Mucosa of descending colon (tissue), 3 donors: ENCODE results near the gene PCBP3. TPM values are rescaled to one million over a fixed set of nuclear protein-coding genes. Genes with fewer than 3 reads are reported as not detected.
A peak's percentile ranks its signal among the peaks of the same experiment; 100 is the strongest.

Source experiments
- ATAC-seq: fragments of 200-7000 bp; cut with Tn5 transposase; one replicate; pipeline ENCODE4 v1.9.1; 2020; ENCODE audit warnings: mild to moderate bottlenecking, moderate library complexity
- DNase-seq, 3 donors: peaks; one replicate each; pipeline ENCODE4 v3.0.0-alpha.2; 2020
- H3K36me3 ChIP-seq: fragments of 200-600 bp; one replicate; pipeline ENCODE4 v1.8.0; 2021; ENCODE audit warnings: low read depth, mild to moderate bottlenecking
- H3K4me1 ChIP-seq: fragments of 200-600 bp; one replicate; pipeline ENCODE4 v1.8.0; 2021; ENCODE audit warnings: low read depth, mild to moderate bottlenecking
- H3K4me3 ChIP-seq: fragments of 200-600 bp; one replicate; pipeline ENCODE4 v1.8.0; 2021; ENCODE audit warnings: mild to moderate bottlenecking
- H3K9me3 ChIP-seq: fragments of 200-600 bp; one replicate; pipeline ENCODE4 v1.8.0; 2021; ENCODE audit warnings: mild to moderate bottlenecking
- CTCF ChIP-seq: fragments of 200-600 bp; IDR thresholded peaks from one replicate; pipeline ENCODE4 v1.8.0; 2022; ENCODE audit warnings: antibody characterized with exemption, mild to moderate bottlenecking
- intact Hi-C, 2 donors: fragments of 100-400 bp; cut with DNase I in 1 of 2; cut with micrococcal nuclease in 1 of 2; formaldehyde crosslinking; loops; one replicate each; pipeline versions ENCODE4 v1.11.0 to v1.11.1; 2022; cut with DNase I, micrococcal nuclease
- total RNA-seq, 3 donors: library from RNA; stranded (reverse); fragmentation: NEBNext Ultra II Directional in 2 of 3; extraction: Animal tissue kit (Norgen Biotek cat#: 25700) in 2 of 3; gene quantifications; one replicate each; pipeline versions ENCODE4 v1.2.1 to v1.2.4, GENCODE V29; 2021 to 2023
- donor health status: DM: no; HTN: no; CAD: no; lungs with moderate emphysema.
- donor health status: DM: no; HTN: no; CAD: no.
- donor health status: DM: no; HTN: yes; CAD: no.

PCBP3 gene
- total RNA-seq, 3 donors from 2014 or later, result 4.5 to 18.4 (median 7.6) TPM

- H3K4me3 ChIP-seq, result no peak overlapping the region
- ATAC-seq (peak; percentile 29), DNase-seq (no peak)
- H3K36me3 ChIP-seq, result no peaks in the 10 kb centered on the region
- no peaks in the 10 kb centered on the region for H3K9me3 ChIP-seq
- no peaks in the 10 kb centered on the region for H3K4me1 ChIP-seq
- intact Hi-C loops, result no loop called here
- no peak for TF ChIP-seq CTCF
These were observed 11.4 kb upstream of the PCBP3 start for GRCh38 chr21:45632160-45632559.

- TF ChIP-seq CTCF, result no peak
- intact Hi-C loops, result no loop called here
- no peaks in the 10 kb centered on the region for H3K36me3 ChIP-seq
- no peak overlapping the region for H3K4me3 ChIP-seq
- no peaks in the 10 kb centered on the region for H3K4me1 ChIP-seq
- no peak for DNase-seq
- ATAC-seq, result no peak
- no peaks in the 10 kb centered on the region for H3K9me3 ChIP-seq
These were observed 10.8 kb upstream of the PCBP3 start for GRCh38 chr21:45632637-45633251.

GRCh38 chr21:45634511-45635183 is 8.9 kb upstream of the PCBP3 start:
- no peak for ATAC-seq
- intact Hi-C loops, result no loop called here
- Histone ChIP-seq H3K4me1 (no peaks in the 10 kb centered on the region), H3K36me3 (no peaks in the 10 kb centered on the region), H3K4me3 (no peak overlapping the region), H3K9me3 (no peaks in the 10 kb centered on the region)
- no peak for TF ChIP-seq CTCF
- no peak for DNase-seq

GRCh38 chr21:45635271-45636151 is 8.0 kb upstream of the PCBP3 start:
- Histone ChIP-seq H3K36me3 (no peaks in the 10 kb centered on the region), H3K4me1 (peaks cover 8% of the 10 kb centered on the region), H3K9me3 (no peaks in the 10 kb centered on the region), H3K4me3 (no peak overlapping the region)
- ATAC-seq (no peak), DNase-seq (no peak)
- TF ChIP-seq CTCF, result no peak
- intact Hi-C loops, result no loop called here

- ATAC-seq, result no peak
- Histone ChIP-seq H3K4me1 (peaks cover 15% of the 10 kb centered on the region), H3K9me3 (no peaks in the 10 kb centered on the region), H3K36me3 (no peaks in the 10 kb centered on the region), H3K4me3 (no peak overlapping the region)
- no peak for TF ChIP-seq CTCF
- intact Hi-C loops, result no loop called here
- DNase-seq, result no peak
These were observed 7.1 kb upstream of the PCBP3 start for GRCh38 chr21:45636459-45636858.
